Colonic mucosa (tissue), 4 donors: ENCODE results near the gene NARS2. TPM values are rescaled to one million over a fixed set of nuclear protein-coding genes. Genes with fewer than 3 reads are reported as not detected.

Experiments
- DNase-seq: peaks from one replicate; pipeline ENCODE4 v3.0.0-alpha.2; 2020
- H3K27ac ChIP-seq: fragments of 200-600 bp; one replicate; pipeline ENCODE4 v1.8.0; 2021
- H3K27me3 ChIP-seq: fragments of 200-600 bp; one replicate; pipeline ENCODE4 v1.8.0; 2021
- H3K36me3 ChIP-seq: fragments of 200-600 bp; one replicate; pipeline ENCODE4 v1.8.0; 2021
- H3K4me1 ChIP-seq: fragments of 200-600 bp; one replicate; pipeline ENCODE4 v1.8.0; 2021; ENCODE audit warnings: mild to moderate bottlenecking
- H3K4me3 ChIP-seq: fragments of 200-600 bp; one replicate; pipeline ENCODE4 v1.8.0; 2021
- H3K9ac ChIP-seq, 2 donors: one replicate each; pipeline ENCODE4 v1.7.0; 2013; ENCODE audit warnings: control low read depth in 2 of 2, low read depth in 2 of 2, low read length in 2 of 2
- H3K9me3 ChIP-seq: fragments of 200-600 bp; one replicate; pipeline ENCODE4 v1.8.0; 2021
- CTCF ChIP-seq: fragments of 200-600 bp; IDR thresholded peaks from one replicate; pipeline ENCODE4 v1.8.0; 2022; ENCODE audit warnings: antibody characterized with exemption, mild to moderate bottlenecking
- intact Hi-C: fragments of 100-400 bp; cut with DNase I; formaldehyde crosslinking; loops from one replicate; pipeline ENCODE4 v1.14.1; 2022
- total RNA-seq, 2 donors: library from RNA; stranded (reverse); fragmentation: NEBNext Ultra II Directional in 1 of 2; extraction: Animal tissue kit (Norgen Biotek cat#: 25700) in 1 of 2; gene quantifications; one replicate each; pipeline ENCODE4 v1.2.1, GENCODE V29; 2021
- donor health status: healthy.
- donor health status: DM: no; HTN: no; CAD: no.
- donor health status: DM: no; HTN: no; CAD: no.

NARS2 gene
- total RNA-seq, 2 donors from 2014 or later = 15.0 to 23.7 TPM

- no peak overlapping the region for H3K4me3 ChIP-seq
- no peaks in the 10 kb centered on the region for H3K27me3 ChIP-seq
- H3K4me1 ChIP-seq = no peaks in the 10 kb centered on the region
- H3K9me3 ChIP-seq = no peaks in the 10 kb centered on the region
- no peaks in the 10 kb centered on the region for H3K36me3 ChIP-seq
- no peak overlapping the region for H3K9ac ChIP-seq
- intact Hi-C loops = no loop called here
- TF ChIP-seq CTCF = no peak
- DNase-seq = no peak
- H3K27ac ChIP-seq = no peak overlapping the region
Observed at GRCh38 chr11:78536933-78537332, 37.7 kb downstream of the NARS2 start.

GRCh38 chr11:78535920-78536319, 38.7 kb downstream of the NARS2 start:
- Histone ChIP-seq H3K4me1 (no peaks in the 10 kb centered on the region), H3K27ac (no peak overlapping the region)

GRCh38 chr11:78535027-78535426, 39.6 kb downstream of the NARS2 start:
- Histone ChIP-seq H3K36me3 (no peaks in the 10 kb centered on the region), H3K9me3 (no peaks in the 10 kb centered on the region), H3K27ac (no peak overlapping the region), H3K27me3 (no peaks in the 10 kb centered on the region), H3K9ac (no peak overlapping the region), H3K4me3 (no peak overlapping the region), H3K4me1 (no peaks in the 10 kb centered on the region)
- TF ChIP-seq CTCF = no peak
- intact Hi-C loops = no loop called here
- no peak for DNase-seq

More at GRCh38 chr11:78535920-78536319, 38.7 kb downstream of the NARS2 start:
- H3K27me3 ChIP-seq = no peaks in the 10 kb centered on the region
- intact Hi-C loops = no loop called here
- H3K4me3 ChIP-seq = no peak overlapping the region
- no peaks in the 10 kb centered on the region for H3K9me3 ChIP-seq
- no peaks in the 10 kb centered on the region for H3K36me3 ChIP-seq
- H3K9ac ChIP-seq = no peak overlapping the region
- no peak for DNase-seq
- TF ChIP-seq CTCF = no peak

GRCh38 chr11:78533399-78533798, 41.3 kb downstream of the NARS2 start:
- intact Hi-C loops = no loop called here
- Histone ChIP-seq H3K4me1 (no peaks in the 10 kb centered on the region), H3K36me3 (no peaks in the 10 kb centered on the region), H3K27ac (no peak overlapping the region), H3K27me3 (no peaks in the 10 kb centered on the region), H3K9me3 (no peaks in the 10 kb centered on the region), H3K4me3 (no peak overlapping the region), H3K9ac (no peak overlapping the region)
- TF ChIP-seq CTCF = no peak
- no peak for DNase-seq

GRCh38 chr11:78532991-78533390, 41.7 kb downstream of the NARS2 start:
- no peak overlapping the region for H3K27ac ChIP-seq
- no peak overlapping the region for H3K4me3 ChIP-seq
- no peaks in the 10 kb centered on the region for H3K9me3 ChIP-seq
- H3K9ac ChIP-seq = no peak overlapping the region
- H3K36me3 ChIP-seq = no peaks in the 10 kb centered on the region
- H3K27me3 ChIP-seq = no peaks in the 10 kb centered on the region
- no peaks in the 10 kb centered on the region for H3K4me1 ChIP-seq
- no peak for TF ChIP-seq CTCF
- DNase-seq = no peak
- intact Hi-C loops = no loop called here
